HG03064 (cell line): ENCODE measurements around the gene KITLG.
"Not testable (repeated sequence)": the region's sequence is repeated elsewhere in the genome, so short reads cannot be mapped to it uniquely, and the experiment has no call there.

ENCODE experiments used
- ATAC-seq: cut with Tn5 transposase; IDR thresholded peaks from one replicate; pipeline ENCODE4 v1.9.1; 2021; ENCODE audit warnings: low read depth; ENCODE audit not compliant: unreplicated experiment

Gene KITLG

DNA sequence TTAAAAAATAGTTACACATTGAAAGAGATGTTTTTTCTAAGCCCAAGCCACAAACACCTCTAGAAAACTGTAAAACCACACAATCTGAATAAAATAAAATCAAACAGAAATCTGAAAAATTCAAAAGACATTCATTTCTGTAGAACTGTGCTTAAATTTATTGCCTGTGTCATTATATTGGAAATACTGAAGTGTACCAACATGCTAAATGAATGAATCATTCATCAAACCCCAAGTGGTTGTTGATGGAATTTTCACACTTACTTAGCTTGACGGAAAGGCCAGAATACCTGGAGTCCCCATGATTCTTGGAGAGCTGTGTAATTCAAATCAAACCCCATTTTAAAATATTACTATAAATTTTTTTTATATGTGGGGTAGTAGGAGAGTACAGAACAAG lies 2.7 kb downstream of the KITLG start:
- no peak for ATAC-seq

DNA sequence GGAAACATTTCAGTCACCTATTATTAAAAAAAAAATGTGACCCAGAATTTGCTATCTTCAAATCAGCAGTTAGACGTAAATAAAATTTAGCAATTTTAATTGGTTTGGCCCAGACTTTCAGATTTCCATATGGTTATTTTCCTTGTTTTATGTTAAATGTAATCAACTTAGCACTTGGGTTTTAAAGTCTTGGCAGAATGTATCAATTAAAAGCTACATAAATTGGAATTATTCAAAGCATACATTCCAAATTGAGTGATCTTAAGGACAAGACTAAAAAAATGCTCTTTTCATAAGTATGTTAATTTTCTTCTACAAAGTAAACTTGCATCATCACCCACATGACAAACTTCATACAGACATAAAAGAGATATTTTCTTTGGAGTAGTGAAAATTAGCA lies 3.4 kb downstream of the KITLG start:
- no peak for ATAC-seq

DNA sequence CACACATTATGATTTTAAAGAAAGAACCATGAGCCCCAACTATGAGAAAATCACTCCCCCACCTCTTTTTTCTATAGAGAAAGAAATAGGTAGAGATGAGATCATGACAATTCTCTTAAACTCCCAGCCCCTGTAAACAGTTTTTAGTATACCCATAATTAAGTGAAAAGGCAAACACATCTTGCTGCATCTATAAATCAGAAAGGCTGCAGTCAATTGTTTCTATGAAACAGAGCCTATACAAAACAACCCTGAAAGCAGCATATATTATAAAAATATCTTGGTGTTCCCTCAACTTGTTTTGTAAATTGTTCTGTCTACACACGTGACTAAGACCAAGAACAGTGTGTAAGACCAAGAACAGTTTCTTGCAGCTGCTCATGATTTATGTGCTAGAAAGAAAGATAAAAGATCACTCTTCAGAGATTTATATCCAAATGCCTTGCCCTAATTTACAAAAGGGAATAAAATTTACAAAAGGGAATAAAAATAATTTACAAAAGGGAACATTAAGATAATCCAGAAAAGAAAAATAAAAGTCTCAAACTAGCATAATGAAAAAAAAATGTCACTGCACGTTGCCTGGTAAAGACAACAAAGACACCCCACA lies 4.8 kb downstream of the KITLG start:
- ATAC-seq: no peak

DNA sequence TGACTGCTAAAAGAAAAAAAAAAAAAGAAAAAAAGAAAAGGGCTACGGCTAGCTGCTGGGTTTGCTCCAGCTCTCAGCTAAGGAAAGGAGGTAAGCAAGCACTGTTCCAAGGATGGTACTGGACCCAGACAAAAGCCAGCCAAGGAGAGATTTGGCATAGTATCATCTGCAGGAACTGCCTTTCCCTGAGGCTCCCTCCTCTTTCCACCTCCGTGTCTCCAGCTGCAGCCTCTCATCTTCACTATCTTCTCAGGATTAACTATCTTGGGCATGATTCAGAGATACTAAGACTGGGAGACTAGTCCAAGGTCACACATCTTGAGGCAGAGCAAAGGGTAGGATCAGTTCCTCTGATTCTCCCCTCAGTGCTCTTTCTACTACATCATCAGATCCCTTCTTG lies 6.0 kb downstream of the KITLG start:
- no peak for ATAC-seq

DNA sequence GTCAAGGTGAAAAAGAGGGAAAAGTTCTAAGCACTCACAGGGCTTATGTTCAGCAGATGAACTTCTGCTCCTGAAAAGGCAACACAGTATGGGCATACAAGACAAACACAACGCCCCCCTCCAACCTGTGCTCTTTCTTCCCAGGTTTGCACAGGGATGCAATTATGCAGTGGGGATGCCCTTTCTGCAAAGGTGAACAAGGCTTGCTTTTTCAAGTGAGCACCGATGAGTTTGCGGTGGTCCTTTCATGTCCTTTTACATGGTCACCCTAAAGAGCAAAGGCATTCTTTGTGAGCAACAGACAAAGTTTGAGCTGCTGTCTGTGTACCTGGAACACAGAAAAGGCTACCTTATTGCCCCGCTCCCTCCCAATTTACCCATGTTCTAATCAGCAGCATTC lies 6.7 kb downstream of the KITLG start:
- no peak for ATAC-seq

DNA sequence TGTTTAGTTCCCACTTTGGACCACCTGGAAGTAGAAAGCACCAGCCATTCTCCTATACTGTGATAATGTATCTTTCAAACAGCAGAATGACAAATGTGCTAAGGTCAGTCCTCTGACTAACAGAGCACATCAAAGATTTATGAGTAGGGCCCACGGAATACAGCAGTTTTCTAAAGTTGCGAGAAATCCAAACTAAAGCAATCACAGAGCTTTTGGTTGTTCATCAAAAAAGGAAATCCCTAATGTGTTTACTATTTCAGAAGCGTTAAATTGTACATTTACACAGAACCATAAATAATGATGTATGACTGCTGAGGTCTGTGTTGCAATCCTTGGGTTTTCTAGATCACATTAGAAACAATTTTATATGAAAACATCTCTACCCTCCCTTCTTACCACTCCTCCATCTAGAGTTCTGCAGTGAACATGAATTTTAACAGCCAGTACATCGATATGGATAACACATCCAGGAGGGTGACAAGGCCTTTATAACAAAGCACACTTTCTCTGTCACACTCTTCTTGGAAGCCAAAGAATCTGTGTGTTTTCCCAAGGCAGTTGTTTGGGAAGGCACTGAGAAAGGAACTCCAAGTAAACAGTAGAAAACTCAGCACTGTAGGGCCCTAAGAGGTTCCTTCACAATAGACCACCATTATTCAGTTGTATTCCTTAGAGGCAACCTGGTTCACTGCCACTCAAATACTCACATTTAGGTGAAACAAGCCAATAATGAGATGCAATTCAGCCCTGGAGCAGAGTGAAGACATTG lies 7.3 kb downstream of the KITLG start:
- ATAC-seq: no peak

DNA sequence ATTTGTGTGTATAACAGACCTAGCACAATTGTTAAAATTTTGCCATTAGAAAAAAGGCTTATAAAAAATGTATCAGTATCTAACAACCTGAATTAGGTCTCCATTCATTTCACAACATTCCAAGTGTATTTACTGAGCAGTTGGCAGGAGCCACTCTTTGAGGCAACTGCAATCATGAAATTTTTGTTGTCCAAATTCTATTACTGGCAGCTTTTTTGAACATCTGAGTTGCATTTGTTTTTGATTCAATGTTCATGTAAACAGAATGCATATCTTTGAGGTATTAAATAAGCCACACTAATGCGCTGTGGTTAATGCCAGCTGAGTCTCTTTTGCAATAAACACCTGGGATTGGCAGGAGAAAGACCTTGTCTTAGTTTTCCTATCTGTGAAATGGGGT lies 8.7 kb downstream of the KITLG start:
- ATAC-seq: no peak

DNA sequence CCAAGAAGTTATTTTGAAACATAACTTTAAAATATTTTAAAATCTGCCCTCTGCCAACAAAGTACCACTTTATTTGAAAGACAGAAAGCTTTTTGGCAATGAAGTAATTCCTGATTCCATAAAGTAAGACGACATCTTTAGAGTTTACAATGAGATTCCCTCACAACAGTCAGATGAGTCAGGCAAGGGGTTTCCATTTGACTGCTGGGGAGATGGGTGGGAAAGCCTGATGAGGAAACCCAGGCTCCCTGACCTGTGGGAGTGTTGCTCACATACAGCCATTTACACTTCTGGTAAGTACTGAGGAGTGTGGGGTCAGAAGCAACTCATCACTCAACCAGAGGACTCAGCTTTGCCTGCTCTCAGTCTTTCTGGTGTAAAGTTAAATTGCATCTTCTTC lies 10.2 kb downstream of the KITLG start:
- no peak for ATAC-seq

DNA sequence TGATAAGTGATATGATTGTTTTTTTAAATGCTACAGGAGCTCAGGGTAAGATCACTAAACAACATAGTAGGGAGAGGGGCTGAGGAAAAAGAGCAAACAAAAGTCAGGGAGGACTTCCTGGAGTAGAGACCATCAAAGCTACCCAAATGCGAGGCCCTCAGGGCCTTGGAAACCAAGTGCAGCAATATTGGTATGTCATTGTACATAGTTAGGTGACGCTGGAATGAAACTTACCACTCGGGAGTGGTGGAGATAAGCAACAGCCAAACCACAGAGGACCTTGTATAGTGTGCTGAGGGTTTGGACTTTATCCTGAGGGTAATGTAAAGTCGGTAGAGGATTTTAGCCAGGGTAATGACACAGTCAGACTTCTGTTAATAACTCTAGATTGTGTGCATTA lies 13.8 kb downstream of the KITLG start:
- ATAC-seq: no peak

DNA sequence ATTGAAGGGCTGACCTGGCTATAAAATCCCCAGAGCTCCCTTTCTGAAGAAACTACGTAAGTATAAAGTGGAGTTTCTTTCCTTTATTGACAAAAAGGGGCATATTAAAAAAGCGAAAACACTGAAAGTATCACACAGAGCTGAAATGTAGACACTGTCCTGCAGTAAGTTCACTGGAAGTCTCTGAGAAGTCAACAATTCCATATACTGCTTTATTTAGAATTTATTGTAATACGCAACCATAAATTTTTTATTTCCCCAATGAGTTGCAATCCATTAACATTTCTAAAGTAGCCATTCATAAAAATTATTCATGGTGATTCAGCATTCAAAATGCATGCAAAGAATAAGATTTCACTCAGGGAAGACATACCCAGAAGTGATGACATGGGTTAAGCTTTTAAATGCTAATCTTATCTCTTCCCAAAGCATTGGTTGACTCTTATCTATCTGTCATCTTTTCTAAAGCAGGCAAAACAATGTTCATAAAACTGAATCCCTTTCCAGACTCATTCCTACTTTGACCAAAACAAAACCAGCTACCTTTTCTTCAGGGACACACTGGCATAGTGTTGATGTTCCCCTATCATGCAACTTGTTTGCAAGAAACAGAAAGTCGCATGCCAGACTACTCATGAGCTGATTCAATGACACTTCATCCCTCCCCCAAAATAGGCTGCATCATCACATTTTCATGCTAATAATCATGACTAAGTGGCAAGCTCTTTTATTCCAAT lies 17.3 kb downstream of the KITLG start:
- ATAC-seq: no peak

DNA sequence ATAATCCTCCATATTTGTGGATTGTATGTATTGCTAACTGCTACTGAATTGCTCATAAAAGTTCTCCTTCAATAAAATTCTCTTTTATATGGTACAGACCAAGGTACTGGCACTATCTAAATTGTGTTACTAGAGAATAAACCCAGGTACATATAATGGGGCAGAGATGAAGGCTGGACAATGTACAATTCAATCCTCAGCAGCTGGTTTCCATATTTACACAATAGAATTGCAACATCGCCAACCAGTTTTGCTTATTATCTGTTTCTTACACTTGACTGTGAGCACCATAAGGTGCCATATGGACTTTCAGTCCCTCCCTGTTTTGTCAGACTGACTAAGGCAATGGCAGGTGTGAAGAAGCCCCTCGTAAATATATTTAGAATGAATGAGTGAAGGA lies 18.1 kb downstream of the KITLG start:
- ATAC-seq: no peak

DNA sequence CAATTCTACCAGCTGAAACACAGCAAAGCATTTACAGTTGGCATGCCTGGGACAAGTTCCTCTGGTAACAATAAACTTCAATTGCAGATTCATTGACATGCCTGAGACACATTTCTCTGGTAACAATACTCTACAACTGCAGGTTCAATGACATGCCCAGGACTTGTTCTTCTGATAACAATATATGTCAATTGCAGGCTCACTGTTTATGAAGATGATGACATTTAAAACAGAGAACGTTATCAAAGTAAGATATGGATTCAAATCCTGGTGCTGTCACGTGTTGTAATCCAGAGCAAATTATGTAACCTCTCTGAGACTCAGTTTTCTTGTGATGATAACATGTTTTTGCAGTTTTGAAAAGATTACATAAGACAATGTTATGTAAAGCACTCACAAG lies 20.5 kb downstream of the KITLG start:
- no peak for ATAC-seq

DNA sequence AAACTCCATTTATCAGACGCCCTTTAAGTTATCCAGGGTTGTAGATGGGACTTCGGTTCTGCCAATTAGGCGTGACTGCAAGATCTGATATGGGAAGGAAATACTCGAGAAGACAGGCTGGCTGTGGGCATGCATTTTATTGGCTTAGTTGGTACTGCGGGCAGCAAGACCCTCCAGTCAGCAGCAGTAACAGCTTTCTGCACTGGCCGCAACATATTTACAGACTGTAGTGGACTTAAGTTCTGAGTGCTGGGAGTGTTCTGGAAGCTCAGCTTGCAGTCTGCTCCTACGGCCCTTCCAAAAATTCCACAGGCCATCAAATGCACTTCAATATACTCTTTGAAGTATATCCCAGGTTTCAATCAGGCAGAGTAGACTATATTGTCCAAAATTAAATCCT lies 21.1 kb downstream of the KITLG start:
- ATAC-seq: no peak

DNA sequence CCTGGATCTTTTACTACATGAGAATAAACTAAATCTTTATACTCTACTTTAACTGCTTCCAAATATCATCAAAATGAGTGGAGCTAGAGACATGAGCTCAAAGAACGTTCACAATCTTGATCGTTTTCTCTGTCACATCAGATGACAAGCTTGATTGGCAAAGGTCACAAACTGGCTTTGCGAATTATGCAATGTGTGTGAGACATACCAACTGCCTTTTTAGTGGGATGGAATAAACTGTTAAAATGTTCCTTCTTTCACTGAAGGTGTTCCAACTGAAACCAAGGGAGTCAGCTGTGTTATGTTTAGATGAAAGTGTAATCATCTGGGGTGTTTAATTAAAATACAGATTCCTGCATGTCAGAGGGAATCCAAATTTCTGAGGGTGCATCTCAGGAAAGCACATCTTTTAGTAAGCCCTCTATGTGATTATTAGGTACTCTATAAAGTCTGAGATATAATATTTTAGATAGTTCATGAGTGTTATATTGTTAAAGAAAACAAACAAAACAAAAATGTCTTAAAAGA lies 21.9 kb downstream of the KITLG start:
- ATAC-seq: no peak

DNA sequence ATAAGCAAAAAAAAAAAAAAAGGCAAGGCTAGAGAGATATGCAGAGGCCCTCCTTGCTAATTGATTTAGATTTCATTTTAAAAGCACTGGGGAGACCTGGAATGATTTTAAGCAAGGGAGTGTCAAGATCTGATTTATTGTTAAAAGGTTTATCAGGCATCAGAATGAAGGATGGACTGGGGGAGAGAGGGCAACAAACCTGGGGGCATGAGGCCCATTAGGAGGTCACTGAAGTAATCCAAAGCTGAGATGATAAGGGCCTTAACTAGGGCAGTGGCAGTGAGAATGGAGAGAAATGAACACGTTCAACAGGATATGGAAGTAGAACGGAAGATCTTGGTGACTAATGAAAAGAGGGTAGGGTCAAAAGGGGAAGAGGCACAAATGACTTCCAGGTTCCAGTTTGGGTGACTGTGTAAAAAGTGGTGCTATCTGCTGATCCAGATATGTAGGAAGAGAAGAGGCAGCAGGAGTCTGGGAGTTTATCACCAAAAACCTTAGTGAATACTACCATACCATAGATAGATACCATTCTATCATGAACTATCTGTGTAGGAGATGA lies 24.0 kb downstream of the KITLG start:
- no peak for ATAC-seq

DNA sequence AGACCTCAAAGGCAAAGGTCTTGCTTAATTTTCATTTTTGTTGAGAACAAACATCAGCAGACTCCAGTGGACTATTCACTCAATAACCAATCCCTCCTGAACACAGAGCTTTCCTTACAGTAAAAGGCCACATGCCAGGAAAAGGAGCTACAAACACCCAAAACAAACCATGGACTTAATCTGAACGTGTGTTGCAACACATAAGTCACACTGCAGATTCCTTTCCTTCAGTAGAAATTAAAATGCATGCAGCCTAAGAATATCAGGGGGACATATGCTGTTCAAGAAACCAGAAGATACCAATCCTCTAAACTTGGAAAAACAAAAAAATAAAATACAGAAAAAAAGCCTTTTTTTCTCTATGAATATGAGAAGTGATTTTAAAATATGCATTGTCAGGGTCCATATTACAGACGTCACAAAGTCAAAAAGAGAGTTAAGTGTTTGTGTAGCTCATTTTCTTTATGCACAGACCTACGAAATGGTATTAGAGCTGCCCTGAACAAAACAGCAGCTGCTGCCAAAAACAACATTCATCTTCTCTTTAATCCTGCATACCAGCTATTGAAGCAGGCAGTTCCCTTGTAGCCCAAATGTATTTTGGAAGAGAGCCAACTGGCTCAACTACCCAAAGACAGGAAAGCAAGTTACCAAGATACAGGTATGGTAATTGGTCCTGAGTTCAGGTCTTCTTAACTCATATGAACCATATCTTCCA lies 26.2 kb downstream of the KITLG start:
- ATAC-seq: no peak

DNA sequence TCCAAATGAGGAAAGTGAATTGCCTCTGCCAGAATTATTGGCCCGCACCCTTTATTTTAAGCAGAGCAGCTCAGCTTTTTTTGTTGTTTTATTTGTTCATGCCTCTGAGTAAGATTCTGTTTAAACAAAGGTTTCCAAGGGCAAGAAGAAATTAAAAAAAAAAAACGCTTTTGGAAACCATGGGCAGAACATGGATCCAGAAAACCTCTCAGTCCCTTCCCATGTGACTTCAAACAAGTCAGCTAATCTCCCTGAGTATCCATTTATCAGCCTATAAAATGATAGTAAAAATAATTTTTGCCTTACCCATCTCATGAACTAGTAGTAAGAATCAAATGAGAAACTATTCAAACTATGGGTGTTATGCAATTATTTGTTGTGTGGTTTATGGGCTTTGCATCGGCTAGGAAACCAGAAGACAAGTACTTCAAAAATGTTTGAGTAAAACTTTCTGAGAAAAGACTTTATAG lies 27.6 kb downstream of the KITLG start:
- ATAC-seq: no peak

DNA sequence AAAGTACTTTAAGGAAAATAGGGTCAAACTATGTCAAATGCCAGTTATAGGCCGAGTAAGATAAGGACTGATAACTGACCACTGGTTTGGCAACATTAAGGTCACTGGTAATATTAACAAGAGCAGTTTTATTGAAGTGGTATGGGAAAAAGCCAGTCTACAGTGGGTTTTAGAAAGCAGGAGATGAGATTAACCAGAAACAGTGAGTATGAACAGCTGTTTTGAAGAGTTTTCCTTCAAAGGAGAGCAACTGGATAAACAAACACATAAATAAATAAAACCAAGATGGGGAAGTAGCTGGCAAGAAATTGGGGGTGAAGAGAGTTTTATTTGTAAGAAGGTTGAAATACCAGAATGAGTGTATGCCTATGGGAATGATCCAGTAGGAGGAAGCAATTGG lies 30.3 kb downstream of the KITLG start:
- ATAC-seq: no peak

DNA sequence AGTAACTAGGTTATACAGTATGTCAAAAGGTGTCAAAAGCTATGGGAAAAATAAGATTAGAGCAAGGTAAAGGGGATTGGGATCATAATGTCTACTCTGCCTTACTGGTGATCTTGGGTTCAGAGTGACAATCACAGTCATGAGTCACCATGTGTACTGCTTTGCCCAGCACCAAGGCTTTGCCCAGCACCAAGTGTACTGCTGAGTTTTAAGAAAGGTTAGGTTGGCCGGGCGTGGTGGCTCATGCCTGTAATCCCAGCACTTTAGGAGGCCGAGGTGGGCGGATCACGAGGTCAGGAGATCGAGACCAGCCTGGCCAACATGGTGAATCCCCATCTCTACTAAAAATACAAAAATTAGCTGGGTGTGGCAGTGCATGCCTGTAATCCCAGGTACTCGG lies 32.3 kb downstream of the KITLG start:
- ATAC-seq: not testable (repeated sequence)

DNA sequence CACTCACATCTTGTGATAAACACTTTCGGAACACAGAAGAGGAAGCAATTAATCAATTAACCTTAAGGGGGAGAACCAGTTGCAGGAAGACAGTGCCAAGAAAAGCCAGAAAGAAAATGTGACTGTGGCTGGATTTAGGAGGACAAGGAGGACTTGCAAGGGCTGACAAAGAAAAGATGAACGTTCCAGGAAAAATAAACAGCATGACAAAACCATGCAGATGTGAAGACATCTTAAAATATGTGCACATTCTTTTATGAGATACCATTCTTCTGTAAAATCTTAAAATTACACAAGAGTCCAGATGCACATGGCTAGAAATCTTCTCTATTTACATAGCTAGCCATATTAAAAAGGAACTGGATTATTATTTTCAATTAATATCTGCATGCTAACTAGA lies 33.4 kb downstream of the KITLG start:
- ATAC-seq: no peak

DNA sequence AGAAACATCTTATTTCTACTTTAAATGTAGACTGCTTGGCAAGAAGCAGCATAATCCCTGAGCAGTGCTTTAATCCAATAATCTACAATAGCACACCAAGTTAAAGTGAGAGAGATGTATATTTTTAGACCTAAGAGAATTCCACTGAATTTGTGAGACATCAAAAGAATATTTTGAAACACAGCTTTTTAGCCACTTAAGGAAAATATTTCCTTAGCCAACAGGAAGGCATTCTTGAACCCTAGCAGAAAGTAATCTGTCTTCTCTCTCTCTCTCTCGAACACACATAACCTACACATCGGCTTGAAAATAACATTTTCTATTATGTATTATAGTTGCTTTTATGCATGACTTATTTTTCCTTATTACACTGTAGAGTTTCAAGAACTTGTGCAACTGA lies 34.0 kb downstream of the KITLG start:
- ATAC-seq: no peak
